ENCODE results near the gene MTHFS.

Gene MTHFS

DNA sequence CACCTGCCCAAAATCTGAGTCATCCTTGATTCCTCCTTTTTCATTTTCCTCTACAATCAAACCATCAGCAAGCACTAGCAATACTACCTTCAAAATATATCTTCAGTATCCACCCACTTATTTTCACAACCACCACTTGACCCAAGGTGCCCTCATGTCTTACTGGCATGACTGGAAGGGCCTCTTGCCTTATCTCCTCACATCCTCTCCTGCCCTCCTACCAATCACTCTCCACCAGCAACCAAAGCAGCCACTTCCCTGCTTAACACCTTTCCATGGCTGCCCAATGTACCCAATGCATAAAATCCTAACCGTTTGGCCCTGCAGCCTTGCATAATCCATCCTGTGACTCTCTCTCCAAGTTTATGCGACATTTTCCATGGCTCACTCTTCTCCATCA lies 76.0 kb downstream of the MTHFS start:
- DNase-seq (ENCODE audit: low read depth in 2 of 2) = no peak
- H3K4me3 ChIP-seq (replicated peaks in 1 of 2; ENCODE audit: low read depth in 2 of 2, low read length in 2 of 2) = no peak overlapping the region
- TF ChIP-seq, protein P1, sequence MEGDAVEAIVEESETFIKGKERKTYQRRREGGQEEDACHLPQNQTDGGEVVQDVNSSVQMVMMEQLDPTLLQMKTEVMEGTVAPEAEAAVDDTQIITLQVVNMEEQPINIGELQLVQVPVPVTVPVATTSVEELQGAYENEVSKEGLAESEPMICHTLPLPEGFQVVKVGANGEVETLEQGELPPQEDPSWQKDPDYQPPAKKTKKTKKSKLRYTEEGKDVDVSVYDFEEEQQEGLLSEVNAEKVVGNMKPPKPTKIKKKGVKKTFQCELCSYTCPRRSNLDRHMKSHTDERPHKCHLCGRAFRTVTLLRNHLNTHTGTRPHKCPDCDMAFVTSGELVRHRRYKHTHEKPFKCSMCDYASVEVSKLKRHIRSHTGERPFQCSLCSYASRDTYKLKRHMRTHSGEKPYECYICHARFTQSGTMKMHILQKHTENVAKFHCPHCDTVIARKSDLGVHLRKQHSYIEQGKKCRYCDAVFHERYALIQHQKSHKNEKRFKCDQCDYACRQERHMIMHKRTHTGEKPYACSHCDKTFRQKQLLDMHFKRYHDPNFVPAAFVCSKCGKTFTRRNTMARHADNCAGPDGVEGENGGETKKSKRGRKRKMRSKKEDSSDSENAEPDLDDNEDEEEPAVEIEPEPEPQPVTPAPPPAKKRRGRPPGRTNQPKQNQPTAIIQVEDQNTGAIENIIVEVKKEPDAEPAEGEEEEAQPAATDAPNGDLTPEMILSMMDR (IDR thresholded peaks at IDR 0.05; ENCODE audit: low read depth, low read length) = no peak

GRCh38 chr15:79820176-79820575 lies 76.6 kb downstream of the MTHFS start:
- DNase-seq (ENCODE audit: low read depth in 2 of 2) = no peak
- TF ChIP-seq, protein P1 (IDR thresholded peaks at IDR 0.05; ENCODE audit: low read depth, low read length) = no peak
- H3K4me3 ChIP-seq (replicated peaks in 1 of 2; ENCODE audit: low read depth in 2 of 2, low read length in 2 of 2) = no peak overlapping the region

DNA sequence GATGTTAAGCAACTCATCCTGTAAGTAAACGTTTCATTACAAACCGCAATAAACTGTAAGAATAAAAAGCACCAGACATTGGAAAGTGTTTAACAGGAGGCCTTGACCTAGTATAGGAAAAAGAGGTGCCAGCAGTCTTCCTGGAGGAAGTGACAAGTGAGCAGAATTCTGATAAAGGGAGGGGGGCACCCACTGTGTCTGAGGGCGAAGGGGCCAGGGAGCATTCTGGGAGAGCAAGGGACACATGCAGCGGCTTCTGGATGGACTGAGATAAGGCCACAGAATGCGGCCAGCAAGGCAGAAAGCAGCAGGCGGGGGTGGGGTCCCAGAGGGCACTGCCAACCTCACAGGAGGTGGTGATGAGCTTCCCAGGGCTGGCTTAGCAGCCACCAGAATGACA lies 80.2 kb downstream of the MTHFS start:
- no peak for DNase-seq (ENCODE audit: low read depth in 2 of 2)
- H3K4me3 ChIP-seq (replicated peaks in 1 of 2; ENCODE audit: low read depth in 2 of 2, low read length in 2 of 2) = no peak overlapping the region
- TF ChIP-seq, protein P1 (IDR thresholded peaks at IDR 0.05; ENCODE audit: low read depth, low read length) = no peak

GRCh38 chr15:79815468-79815867 lies 81.3 kb downstream of the MTHFS start:
- DNase-seq (ENCODE audit: low read depth in 2 of 2) = no peak
- no peak overlapping the region for H3K4me3 ChIP-seq (replicated peaks in 1 of 2; ENCODE audit: low read depth in 2 of 2, low read length in 2 of 2)
- TF ChIP-seq, protein P1 (IDR thresholded peaks at IDR 0.05; ENCODE audit: low read depth, low read length) = no peak

- no peak for DNase-seq (ENCODE audit: low read depth in 2 of 2)
These were observed 84.3 kb downstream of the MTHFS start for GRCh38 chr15:79812541-79812940.

GRCh38 chr15:79811406-79812405 lies 85.1 kb downstream of the MTHFS start:
- TF ChIP-seq, protein P1 (IDR thresholded peaks at IDR 0.05; ENCODE audit: low read depth, low read length) = no peak
- no peak overlapping the region for H3K4me3 ChIP-seq (replicated peaks in 1 of 2; ENCODE audit: low read depth in 2 of 2, low read length in 2 of 2)
- peak; percentile 39 to 93 for DNase-seq (ENCODE audit: low read depth in 2 of 2)

More at GRCh38 chr15:79812541-79812940, 84.3 kb downstream of the MTHFS start:
- H3K4me3 ChIP-seq (replicated peaks in 1 of 2; ENCODE audit: low read depth in 2 of 2, low read length in 2 of 2) = no peak overlapping the region
- TF ChIP-seq, protein P1 (IDR thresholded peaks at IDR 0.05; ENCODE audit: low read depth, low read length) = no peak
